HepG2 (cell line): Measurements from ENCODE around the gene RPS6KA2. TPM values are rescaled to one million over a fixed set of nuclear protein-coding genes. Genes with fewer than 3 reads are reported as not detected.
A peak's percentile ranks its signal among the peaks of the same experiment; 100 is the strongest.

ENCODE experiments used
- FOXM1 ChIP-seq: sonication (generic); formaldehyde crosslinking; IDR thresholded peaks from 2 replicates; pipeline ENCODE4 v1.5.0; 2020; ENCODE audit warnings: missing genetic modification reagents
- HNRNPK ChIP-seq: fragments of 200-400 bp; formaldehyde crosslinking; IDR thresholded peaks from 2 replicates; pipeline ENCODE4 v1.6.1; 2018; ENCODE audit warnings: low read length, low read depth, moderate library complexity, mild to moderate bottlenecking; ENCODE audit not compliant: poor library complexity, severe bottlenecking
- HOXA3 ChIP-seq: sonication (generic); formaldehyde crosslinking; IDR thresholded peaks from 2 replicates; pipeline ENCODE4 v1.5.0; 2020; ENCODE audit warnings: missing genetic modification reagents
- JUN ChIP-seq: sonication (generic); formaldehyde crosslinking; IDR thresholded peaks from 2 replicates; pipeline ENCODE4 v1.4.0; 2020; ENCODE audit warnings: mild to moderate bottlenecking, missing genetic modification reagents
- MED1 ChIP-seq: sonication (generic); formaldehyde crosslinking; IDR thresholded peaks from 2 replicates; pipeline ENCODE4 v1.4.0; 2020; ENCODE audit warnings: missing genetic modification reagents
- ONECUT2 ChIP-seq: sonication (generic); formaldehyde crosslinking; IDR thresholded peaks from 2 replicates; pipeline ENCODE4 v1.4.0; 2020; ENCODE audit warnings: missing genetic modification reagents
- PCBP2 ChIP-seq: fragments of 200-400 bp; formaldehyde crosslinking; optimal IDR thresholded peaks from 2 replicates; pipeline ENCODE3; 2018; ENCODE audit warnings: low read length, low read depth; ENCODE audit not compliant: poor library complexity, severe bottlenecking
- PHF21A ChIP-seq: sonication (generic); formaldehyde crosslinking; IDR thresholded peaks from 2 replicates; pipeline ENCODE4 v1.5.0; 2020; ENCODE audit warnings: mild to moderate bottlenecking, missing genetic modification reagents
- RARG ChIP-seq: sonication (generic); formaldehyde crosslinking; IDR thresholded peaks from 2 replicates; pipeline ENCODE4 v1.4.0; 2020; ENCODE audit warnings: low read depth, mild to moderate bottlenecking, missing genetic modification reagents
- TCF7 ChIP-seq: sonication (generic); IDR thresholded peaks from 2 replicates; pipeline ENCODE4 v1.6.1; 2016; ENCODE audit warnings: antibody characterized with exemption, low read depth
- ZFYVE20 ChIP-seq: sonication (generic); formaldehyde crosslinking; IDR thresholded peaks from 2 replicates; pipeline ENCODE4 v1.8.0; 2023; ENCODE audit warnings: low read depth, mild to moderate bottlenecking, moderate library complexity, missing genetic modification reagents, borderline replicate concordance
- ZNF451 ChIP-seq: sonication (generic); formaldehyde crosslinking; IDR thresholded peaks from 2 replicates; pipeline ENCODE4 v1.5.0; 2020; ENCODE audit warnings: mild to moderate bottlenecking, missing genetic modification reagents
- ZNF776 ChIP-seq: sonication (generic); formaldehyde crosslinking; IDR thresholded peaks from 2 replicates; pipeline ENCODE4 v1.4.0; 2020; ENCODE audit warnings: mild to moderate bottlenecking, missing genetic modification reagents
- ZNF816 ChIP-seq: sonication (generic); formaldehyde crosslinking; IDR thresholded peaks from 2 replicates; pipeline ENCODE4 v1.8.0; 2022; ENCODE audit warnings: missing genetic modification reagents, mild to moderate bottlenecking, borderline replicate concordance
- polyA plus RNA-seq, 8 experiments: library from polyadenylated mRNA; depleted of rRNA in 3 of 8; stranded (reverse) in 7 of 8; unstranded in 1 of 8; fragments of >200 nt; fragmentation: Illumina TruSeq in 4 of 8; extraction: Trizol in 4 of 8; gene quantifications; 2 replicates each; pipeline versions ENCODE4 v1.2.1 to v1.2.3, GENCODE V29; 2011 to 2016; ENCODE audit warnings: low read depth in 4 of 8, missing spikeins in 1 of 8, mixed read lengths in 1 of 8; ENCODE audit not compliant: insufficient read depth in 1 of 8
- total RNA-seq, 5 experiments: library from RNA; depleted of rRNA; stranded (reverse); fragments of >200 nt; fragmentation: Illumina TruSeq; extraction: Trizol; gene quantifications; 2 replicates each; pipeline ENCODE4 v1.2.3, GENCODE V29; 2016; ENCODE audit warnings: low read depth in 1 of 5
- TF ChIP-seq, protein P1 (sequence below), 2 experiments: sonication (generic) in 1 of 2; formaldehyde crosslinking in 1 of 2; IDR thresholded peaks; 2 replicates each; pipeline versions ENCODE4 v1.4.0 to v1.6.1; 2016 to 2020; ENCODE audit warnings: borderline replicate concordance in 1 of 2, low read depth in 1 of 2, mild to moderate bottlenecking in 1 of 2, missing genetic modification reagents in 1 of 2
- TF ChIP-seq, protein P2 (sequence below): sonication (generic); formaldehyde crosslinking; IDR thresholded peaks from 2 replicates; pipeline ENCODE4 v1.9.0; 2021; ENCODE audit warnings: missing genetic modification reagents, mild to moderate bottlenecking, borderline replicate concordance
- TF ChIP-seq, protein P3 (sequence below): sonication (generic); formaldehyde crosslinking; IDR thresholded peaks from 2 replicates; pipeline ENCODE4; 2020; ENCODE audit warnings: missing genetic modification reagents, mild to moderate bottlenecking, borderline replicate concordance
- TF ChIP-seq, protein P4 (sequence below): sonication (generic); formaldehyde crosslinking; IDR thresholded peaks from 2 replicates; pipeline ENCODE4 v1.4.0; 2020; ENCODE audit warnings: missing genetic modification reagents

The RPS6KA2 gene
- total and polyA plus RNA-seq, 2 of the 13 experiments (the other 11 are each of a cell fraction or from before 2014, with no cell fraction given), result 0.22 to 0.38 TPM

DNA sequence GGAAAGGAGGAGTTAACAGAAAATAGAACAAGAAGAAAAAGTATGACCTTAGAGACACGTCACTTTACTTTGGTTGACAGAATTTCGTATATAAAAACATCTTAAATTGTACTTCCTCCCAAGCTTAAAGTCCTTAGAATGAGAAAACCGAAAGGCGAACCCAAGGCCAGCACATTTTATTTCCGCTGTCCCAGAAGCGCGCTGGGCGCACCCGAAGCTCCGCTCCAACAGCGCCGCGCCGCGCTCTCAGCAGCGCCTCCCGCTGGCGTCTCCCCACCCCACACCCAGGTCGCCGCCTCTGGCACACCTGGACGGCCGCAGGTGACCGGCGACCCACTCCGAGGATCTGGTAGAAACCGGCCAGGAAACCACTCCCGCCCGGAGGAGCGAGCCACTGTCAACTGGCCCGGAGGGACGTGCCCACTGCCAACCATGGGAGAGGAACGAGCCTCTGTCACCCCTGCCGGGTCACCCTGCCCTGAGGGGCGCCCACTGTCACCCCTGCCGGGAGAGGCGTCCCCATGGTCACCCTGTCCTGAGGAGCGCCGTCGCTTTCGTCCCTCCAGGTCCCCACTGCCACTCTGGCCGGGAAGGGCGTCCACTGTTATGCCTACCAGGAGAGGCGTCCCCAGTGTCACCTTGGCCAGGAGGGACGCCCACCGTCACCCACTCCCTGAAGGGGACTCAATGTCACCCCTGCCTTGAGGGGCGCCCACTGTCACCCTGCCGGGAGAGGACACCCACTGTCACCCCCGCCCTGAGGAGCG lies 245.1 kb downstream of the RPS6KA2 start (continued):
- TF ChIP-seq, protein P1, sequence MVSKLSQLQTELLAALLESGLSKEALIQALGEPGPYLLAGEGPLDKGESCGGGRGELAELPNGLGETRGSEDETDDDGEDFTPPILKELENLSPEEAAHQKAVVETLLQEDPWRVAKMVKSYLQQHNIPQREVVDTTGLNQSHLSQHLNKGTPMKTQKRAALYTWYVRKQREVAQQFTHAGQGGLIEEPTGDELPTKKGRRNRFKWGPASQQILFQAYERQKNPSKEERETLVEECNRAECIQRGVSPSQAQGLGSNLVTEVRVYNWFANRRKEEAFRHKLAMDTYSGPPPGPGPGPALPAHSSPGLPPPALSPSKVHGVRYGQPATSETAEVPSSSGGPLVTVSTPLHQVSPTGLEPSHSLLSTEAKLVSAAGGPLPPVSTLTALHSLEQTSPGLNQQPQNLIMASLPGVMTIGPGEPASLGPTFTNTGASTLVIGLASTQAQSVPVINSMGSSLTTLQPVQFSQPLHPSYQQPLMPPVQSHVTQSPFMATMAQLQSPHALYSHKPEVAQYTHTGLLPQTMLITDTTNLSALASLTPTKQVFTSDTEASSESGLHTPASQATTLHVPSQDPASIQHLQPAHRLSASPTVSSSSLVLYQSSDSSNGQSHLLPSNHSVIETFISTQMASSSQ (IDR thresholded peaks at IDR 0.05; ENCODE audit: low read depth), result no peak
- TF ChIP-seq, protein P1 (CRISPR knock-in tag; IDR thresholded peaks at IDR 0.05; ENCODE audit: borderline replicate concordance), result no peak; the same call in 1 of the 2 replicates
- TF ChIP-seq FOXM1 (CRISPR knock-in tag), result no peak
- TF ChIP-seq, protein P2, sequence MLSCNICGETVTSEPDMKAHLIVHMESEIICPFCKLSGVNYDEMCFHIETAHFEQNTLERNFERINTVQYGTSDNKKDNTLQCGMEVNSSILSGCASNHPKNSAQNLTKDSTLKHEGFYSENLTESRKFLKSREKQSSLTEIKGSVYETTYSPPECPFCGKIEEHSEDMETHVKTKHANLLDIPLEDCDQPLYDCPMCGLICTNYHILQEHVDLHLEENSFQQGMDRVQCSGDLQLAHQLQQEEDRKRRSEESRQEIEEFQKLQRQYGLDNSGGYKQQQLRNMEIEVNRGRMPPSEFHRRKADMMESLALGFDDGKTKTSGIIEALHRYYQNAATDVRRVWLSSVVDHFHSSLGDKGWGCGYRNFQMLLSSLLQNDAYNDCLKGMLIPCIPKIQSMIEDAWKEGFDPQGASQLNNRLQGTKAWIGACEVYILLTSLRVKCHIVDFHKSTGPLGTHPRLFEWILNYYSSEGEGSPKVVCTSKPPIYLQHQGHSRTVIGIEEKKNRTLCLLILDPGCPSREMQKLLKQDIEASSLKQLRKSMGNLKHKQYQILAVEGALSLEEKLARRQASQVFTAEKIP (CRISPR knock-in tag), result no peak
- TF ChIP-seq JUN (CRISPR knock-in tag), result peak; percentile 56; the same call in 1 of the 2 replicates
- peak; percentile 72; the same call in 1 of the 2 replicates for TF ChIP-seq PHF21A
- TF ChIP-seq HOXA3 (CRISPR knock-in tag), result peak; percentile 83
- TF ChIP-seq ZFYVE20, result no peak
- TF ChIP-seq, protein P3, sequence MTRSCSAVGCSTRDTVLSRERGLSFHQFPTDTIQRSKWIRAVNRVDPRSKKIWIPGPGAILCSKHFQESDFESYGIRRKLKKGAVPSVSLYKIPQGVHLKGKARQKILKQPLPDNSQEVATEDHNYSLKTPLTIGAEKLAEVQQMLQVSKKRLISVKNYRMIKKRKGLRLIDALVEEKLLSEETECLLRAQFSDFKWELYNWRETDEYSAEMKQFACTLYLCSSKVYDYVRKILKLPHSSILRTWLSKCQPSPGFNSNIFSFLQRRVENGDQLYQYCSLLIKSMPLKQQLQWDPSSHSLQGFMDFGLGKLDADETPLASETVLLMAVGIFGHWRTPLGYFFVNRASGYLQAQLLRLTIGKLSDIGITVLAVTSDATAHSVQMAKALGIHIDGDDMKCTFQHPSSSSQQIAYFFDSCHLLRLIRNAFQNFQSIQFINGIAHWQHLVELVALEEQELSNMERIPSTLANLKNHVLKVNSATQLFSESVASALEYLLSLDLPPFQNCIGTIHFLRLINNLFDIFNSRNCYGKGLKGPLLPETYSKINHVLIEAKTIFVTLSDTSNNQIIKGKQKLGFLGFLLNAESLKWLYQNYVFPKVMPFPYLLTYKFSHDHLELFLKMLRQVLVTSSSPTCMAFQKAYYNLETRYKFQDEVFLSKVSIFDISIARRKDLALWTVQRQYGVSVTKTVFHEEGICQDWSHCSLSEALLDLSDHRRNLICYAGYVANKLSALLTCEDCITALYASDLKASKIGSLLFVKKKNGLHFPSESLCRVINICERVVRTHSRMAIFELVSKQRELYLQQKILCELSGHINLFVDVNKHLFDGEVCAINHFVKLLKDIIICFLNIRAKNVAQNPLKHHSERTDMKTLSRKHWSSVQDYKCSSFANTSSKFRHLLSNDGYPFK (CRISPR knock-in tag), result 0 out of 2 replicates have a peak, but pooled peaks have one; percentile 40
- TF ChIP-seq PCBP2, result no peak
- TF ChIP-seq, protein P4, sequence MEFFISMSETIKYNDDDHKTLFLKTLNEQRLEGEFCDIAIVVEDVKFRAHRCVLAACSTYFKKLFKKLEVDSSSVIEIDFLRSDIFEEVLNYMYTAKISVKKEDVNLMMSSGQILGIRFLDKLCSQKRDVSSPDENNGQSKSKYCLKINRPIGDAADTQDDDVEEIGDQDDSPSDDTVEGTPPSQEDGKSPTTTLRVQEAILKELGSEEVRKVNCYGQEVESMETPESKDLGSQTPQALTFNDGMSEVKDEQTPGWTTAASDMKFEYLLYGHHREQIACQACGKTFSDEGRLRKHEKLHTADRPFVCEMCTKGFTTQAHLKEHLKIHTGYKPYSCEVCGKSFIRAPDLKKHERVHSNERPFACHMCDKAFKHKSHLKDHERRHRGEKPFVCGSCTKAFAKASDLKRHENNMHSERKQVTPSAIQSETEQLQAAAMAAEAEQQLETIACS (CRISPR knock-in tag), result no peak
- no peak for TF ChIP-seq HNRNPK
- TF ChIP-seq ZNF816, result peak; percentile 63; the same call in 1 of the 2 replicates
- no peak for TF ChIP-seq RARG (CRISPR knock-in tag)
- TF ChIP-seq ZNF776, result no peak; the same call in none of the 2 replicates
- no peak for TF ChIP-seq ZNF451
- TF ChIP-seq MED1 (CRISPR knock-in tag), result peak; percentile 74
- TF ChIP-seq ONECUT2 (CRISPR knock-in tag), result no peak
- TF ChIP-seq TCF7, result no peak
